GM19351 (cell line): ENCODE data around the gene DNAJB13.

Experiments
- ATAC-seq: cut with Tn5 transposase; IDR thresholded peaks from one replicate; pipeline ENCODE4 v1.9.1; 2021; ENCODE audit warnings: mild to moderate bottlenecking, moderate library complexity; ENCODE audit not compliant: unreplicated experiment

DNAJB13 gene

DNA sequence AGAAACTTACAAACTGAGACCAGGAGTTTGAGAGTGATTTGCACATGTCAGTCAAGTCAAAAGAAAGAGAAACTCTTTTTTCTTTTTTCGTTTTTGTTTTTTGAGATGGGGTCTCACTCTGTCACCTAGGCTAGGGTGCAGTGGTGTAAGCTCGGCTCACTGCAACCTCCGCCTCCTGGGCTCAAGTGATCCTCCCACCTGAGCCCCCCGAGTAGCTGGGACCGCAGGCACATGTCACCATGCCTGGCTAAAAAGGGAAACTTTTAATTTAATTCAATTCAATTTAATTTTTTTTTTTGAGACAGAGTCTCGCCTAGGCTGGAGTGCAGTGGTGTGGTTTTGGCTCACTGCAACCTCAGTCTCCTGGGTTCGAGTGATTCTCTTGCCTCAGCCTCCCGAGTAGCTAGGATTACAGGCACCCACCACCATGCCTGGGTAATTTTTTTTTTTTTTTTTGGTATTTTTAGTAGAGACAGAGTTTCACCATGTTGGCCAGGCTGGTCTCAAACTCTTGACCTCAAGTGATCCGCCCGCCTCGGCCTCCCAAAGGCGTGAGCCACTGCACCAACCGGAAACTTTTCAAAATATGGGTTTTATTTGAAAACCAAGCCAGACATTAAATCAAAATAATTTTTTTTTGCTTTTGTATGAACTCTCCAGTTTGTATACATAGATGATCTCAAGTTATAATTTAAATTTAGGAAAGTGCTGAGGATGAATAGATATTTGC lies 48.2 kb downstream of the DNAJB13 start:
- ATAC-seq, result no peak

DNA sequence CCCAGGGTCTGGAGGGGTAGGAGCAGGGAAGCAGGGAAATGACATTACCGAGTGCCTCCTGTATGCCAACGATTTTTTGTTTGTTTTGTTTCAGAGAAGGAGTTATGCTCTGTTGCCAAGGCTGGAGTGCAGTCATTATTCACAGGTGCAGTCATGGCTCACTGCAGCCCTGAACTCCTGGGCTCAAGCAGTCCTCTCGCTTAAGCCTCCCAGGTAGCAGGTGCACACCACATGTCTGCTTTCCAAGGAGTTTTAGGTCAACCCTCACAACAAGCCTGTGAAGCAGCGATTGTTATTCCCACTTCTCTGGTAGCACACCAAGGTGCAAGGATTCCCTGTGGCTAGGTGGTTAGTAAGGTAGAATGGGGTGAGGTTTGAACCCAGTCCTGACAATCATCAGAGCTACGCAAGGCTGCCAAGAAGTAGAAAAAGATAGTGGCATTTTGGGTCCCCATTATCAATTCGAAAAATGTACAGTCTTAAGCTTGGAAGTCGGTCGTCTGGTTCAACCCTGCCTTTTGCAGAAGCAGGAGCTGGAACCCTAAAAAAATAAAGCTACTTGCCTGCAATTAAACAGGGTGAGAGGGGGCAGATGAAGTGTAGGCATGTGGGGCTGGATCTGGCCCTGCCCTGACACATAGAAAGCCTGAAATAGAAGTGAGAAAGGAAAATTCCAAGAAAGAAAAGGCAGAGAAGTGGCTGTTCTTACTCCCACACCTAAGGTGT lies 48.9 kb downstream of the DNAJB13 start:
- no peak for ATAC-seq

DNA sequence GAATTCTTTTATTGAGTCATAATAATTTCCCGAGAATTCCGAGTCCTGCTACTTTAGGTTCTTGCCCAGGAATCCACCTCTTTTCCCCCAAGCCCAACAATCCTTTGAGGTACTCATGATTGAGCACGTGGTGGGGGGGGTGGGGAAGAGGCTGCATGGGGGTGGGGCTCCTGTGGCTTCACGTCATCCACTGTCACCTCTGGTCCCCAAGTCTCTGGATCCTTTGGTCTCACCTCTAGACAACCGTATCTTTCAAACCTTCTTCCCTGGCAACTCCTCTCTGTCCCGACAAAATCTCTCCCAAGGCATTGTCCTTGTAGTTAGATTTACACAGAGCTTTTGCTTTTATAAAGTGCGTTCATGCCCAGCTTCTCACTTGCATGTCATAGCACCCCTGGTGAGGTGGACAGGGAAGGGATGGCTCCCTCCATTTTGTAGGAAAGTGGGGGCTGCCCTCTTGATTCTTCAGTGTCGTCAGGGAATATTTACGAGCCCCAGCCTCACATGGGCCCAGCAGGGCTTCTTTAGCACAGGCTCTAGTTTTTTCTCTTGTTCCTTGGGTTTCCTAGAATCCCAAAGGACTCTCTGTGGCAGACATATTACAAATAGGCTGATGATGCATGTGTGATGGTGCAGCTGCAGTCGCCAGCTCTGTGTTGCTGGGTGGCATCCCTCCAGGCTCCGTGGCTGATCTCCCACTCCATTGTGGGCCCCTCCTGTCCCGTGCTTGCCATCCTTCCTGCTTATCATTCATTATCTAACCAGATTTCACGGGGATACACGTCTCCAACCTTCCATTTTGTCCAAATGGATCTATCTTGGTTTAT lies 49.7 kb downstream of the DNAJB13 start:
- no peak for ATAC-seq

DNA sequence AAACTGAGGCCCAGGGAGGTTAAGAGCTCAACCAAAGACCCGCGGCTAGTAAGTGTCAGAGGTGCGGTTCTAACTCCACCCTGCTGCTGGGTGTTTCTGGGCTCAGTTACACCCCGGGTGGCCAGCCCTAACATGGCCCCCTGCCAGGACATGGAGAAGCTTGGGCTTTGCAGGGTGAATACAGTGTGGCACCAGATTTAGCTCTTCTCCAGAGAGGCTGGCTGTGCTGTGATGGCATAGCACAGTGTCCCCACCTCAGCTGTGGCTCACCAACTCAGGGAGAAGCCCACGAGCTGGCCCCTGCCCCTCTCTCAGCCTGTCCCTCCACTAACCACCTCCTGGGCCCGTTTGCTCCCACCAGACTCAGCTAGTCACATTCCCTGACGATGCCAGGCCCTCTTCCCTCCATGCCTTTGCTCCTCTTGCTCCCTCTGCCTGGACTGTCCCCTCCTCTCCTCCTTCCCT lies 51.0 kb downstream of the DNAJB13 start:
- ATAC-seq, result no peak

DNA sequence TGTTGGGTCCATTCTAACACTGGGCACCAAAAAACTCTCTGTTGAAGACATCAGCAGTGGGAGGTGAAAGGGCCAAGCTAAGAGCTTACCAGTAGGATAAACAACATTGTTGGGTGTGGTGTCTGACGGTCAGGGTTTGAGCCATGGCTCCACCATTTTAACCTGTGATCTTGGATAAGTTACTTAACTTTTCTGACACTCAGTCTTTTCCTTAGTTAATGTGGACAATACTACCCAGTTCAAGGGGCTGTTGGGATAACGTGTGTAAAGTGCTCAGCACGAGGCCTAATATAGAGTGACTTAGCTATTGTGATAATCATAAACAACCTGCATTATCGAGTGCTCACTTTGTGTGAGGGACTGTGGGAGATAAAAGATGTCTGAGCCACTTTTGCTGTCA lies 52.0 kb downstream of the DNAJB13 start:
- ATAC-seq, result no peak

DNA sequence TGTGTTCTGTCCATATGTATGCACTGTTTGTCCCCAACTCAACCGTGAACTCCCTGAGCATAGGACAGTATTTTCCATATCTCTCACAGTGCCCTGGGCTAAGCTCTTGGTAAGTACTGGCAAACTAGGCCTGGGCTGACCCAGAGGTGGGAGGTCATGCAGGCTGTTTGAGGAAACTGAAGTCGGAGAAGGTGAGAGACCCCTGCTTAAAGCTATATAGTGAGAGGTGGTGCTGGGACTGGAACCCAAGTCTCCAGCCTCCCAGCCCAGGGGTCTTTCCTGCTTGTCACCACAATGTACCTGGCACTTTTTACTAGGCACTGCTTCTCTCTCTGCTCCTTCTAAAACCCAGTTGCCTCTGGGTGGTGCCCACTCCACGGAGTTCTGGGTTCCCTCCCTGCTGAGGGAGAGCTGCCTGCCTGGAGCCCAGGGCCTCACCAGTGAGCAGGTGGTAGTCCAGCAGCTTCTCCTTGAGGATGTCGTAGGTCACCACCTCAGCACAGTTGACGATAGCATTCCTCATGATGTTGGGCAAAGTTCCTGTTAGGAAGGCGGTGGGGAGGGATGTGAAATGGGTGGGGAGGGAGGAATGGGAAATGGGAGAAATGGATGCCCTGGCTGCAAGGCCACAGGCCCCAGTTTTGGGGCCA lies 53.3 kb downstream of the DNAJB13 start:
- no peak for ATAC-seq

DNA sequence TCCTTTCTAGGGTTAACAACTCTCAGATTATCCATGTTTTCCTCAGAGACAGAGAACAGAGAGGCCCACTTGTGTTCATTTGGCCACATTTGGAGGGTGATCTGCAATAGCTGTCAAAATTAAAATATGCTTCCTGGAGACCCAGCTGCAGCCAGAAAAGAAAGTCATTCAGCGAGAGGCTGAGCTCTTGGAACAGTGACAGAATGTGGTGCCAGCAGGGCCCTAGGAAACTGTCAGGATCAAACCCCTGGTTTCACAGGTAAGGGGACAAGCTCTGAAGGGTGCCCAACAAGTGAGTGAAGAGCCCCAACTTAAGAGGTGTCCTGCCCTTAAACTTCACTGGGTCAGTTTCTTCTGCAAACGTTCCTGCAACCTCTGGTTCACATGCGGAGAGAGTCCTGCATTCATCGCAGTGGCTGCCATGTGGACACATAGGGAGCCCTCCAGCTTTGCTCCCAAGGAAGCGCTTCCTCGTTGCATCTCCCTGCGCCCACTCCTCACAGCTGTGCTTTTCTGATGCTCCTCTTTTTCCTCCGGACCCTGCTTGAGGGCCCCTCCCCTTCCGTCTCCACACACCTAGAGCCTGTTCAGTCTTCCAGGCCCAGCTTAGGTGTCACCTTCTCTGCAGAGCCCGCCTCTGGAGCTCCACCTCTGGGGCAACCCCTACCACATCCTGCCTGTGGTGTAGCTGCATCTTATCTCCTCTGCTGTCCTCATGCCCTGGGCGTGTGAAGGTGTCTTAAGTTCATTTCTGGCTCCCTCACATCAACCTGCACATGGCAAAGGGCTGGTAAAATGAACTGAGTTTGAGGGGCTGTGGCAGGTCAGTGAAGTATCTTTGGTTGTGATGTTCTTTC lies 54.2 kb downstream of the DNAJB13 start:
- no peak for ATAC-seq

DNA sequence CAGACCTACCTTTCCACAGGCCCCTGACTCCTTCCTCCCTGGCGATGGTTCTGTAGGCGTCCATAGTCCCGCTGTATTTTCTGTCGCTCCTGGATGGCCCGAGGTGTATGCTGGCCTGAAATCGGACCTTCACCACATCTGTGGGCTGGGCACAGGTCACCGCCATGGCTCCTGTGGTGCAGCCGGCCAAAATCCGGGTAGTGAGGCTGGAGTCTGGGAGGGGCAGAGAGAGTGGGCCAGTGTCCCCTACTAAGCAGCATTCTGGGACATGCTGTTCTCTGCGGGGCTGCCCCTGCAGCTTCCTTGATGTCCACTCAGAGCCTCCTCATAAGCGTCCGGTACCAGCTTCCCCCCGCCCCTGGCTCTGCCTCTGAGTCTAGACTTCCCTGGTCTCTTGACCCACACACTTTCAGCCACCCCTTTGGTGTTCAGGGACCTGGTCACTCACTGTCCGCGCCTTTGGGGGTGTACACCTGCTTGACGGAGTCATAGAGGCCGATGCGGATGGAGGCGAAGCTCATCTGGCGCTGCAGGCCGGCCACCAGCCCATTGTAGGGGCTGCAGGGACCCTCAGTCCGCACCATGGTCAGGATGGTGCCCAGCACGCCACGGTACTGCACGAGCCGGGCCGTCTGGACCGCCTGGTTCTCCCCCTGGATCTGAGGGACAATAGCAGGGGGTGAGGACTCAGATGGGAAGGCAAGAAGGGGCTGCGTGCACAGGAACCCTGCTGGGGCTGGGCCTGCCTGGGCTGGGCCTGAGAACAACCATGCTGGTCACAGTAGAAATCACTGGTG lies 55.1 kb downstream of the DNAJB13 start:
- ATAC-seq, result no peak

DNA sequence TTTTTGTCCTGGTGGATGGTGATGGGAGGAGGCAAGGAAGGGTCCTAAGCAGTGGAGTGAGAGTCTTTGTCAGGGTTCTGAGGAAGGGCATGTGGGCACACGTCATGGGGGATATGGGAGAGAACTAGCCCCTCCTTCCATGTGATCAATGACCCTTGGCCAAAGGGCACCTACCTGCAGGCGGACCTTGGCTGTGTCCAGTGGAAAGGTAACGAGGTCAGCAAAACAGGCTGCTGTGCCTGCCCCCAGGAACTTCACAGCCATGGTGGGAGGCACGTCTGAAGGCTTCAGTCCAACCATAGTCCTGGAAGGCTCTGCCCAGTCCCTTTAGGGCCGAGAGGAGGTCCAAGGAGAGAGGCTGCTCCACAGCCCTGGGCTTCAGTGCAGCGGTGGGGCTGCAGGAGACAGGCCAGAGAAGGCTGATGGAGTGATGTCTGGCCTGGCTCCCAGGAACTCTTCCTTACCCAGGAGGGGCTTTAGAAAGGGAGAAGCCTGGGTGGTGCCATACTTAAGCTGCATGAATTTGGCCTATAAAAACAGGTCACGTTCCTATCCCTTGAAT lies 56.0 kb downstream of the DNAJB13 start:
- no peak for ATAC-seq

DNA sequence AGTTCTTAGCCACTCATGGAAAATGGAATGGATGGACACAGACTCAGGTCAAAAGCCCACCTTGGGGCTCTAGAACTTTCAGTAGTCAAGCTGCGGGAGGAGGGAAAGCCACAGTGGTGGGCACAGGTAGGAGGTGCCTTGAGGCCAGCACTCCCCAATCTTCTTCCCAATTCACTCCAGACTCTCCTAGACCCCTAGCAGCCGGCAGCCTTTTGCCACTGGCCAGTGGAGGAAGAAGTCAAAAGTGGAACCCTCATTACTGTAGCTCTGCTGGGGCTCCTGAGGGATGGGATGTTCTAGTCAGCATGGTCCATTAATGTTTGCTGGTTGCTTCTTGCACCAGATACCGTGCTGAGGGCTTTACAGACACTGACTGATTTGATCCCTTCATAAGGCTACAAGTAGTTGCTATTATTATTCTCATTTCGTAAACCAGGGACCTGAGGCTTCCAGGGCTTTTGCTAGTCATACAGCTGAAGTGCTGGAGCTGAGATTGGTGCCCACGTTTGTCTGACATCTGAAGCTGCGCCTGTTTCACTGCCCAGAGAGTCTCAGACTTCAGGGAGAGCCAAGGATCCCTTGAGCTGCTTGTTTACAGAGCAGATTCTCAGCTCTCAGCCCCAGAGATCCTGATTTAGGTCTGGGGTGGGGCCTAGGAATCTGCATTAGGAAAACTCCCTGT lies 57.0 kb downstream of the DNAJB13 start:
- ATAC-seq, result no peak

DNA sequence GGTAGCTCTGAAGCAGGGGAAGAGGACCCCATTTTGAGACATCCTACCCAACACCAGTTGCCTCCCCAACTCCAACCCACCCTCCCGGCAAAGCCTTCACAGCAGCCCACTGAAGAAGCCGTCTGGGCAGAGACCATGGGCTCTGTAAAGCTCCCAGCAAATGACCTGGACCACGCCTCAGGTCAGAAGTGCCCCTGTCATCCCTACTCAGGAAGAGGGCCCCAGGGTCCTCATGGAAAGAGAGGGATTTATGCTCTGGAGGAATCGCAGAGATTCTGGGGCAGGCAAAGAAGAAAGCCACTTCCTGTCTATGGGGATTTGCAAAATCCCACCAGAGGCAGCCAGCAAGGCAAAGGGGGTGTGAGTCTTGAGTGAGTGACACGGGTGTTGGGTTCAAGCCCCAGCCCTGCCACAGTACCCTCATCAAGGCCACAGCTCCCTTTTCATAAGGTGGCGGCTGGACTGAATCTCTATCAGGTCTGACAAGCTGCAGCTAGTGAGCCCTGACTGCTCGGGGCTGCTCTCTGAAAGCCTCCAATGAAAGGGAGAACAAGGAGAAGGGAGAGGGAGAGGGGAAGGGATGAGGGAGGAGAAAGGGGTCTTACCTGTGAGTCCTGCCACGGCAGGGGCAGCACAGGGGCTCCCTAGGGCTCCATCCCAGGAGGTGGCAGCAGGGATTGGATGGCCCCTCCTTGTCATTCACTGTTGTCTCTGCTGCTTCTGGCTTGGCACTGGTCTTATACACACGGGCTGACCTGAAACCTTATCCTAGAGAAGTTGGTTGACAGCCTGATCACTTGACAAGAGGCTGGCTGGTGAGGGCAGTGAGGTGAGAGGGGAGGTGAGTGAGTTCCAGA lies 57.8 kb downstream of the DNAJB13 start, which contains the start of gene UCP3:
TSS of gene UCP3 (minus strand) at position 713 of the 857 bp plus-strand sequence. CDS start 2,043 bp downstream, outside the sequence.
- ATAC-seq, result no peak

DNA sequence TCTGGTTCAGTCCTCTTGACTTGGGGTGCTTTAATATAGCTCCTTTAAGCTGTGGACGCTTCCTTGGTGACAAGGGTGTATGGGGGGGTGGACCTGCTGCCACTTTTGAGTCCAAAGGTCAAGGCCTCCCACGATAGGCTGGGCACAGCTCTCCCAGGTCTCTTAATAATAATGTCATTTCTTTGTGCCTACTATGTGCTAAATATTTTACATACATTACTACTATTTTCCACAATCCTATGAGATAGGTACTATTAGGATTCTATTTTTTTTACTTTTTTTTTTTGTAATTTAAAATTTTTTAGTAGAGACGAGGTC lies 58.4 kb downstream of the DNAJB13 start:
- ATAC-seq, result no peak

DNA sequence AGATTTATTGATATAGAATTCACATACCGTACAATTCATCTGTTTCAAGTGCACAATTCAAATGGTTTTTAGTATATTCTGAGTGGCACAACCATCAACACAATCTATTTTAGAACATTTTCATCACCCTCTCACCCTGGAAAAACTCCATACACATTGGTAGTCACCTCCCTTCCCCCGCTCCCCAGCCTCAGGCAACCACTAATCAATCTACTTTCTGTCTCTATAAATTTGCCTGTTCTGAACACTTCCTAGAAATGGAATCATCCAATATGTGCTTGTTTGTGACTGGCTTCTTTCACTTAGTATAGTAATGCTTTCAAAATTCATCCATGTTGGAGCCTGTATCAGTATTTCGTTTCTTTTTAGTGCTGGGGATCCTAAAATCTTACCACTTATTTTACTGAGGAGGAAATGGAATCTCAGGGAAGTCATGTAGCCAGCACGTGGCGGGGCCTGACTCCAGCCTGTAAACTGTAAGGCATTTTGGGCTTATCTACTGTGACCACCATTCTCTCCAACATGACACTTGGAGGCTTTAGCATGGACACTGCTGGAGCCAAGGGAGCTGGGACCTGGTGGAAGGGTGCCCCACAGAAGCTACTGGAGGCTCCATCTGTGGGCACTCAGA lies 59.0 kb downstream of the DNAJB13 start:
- ATAC-seq, result no peak

DNA sequence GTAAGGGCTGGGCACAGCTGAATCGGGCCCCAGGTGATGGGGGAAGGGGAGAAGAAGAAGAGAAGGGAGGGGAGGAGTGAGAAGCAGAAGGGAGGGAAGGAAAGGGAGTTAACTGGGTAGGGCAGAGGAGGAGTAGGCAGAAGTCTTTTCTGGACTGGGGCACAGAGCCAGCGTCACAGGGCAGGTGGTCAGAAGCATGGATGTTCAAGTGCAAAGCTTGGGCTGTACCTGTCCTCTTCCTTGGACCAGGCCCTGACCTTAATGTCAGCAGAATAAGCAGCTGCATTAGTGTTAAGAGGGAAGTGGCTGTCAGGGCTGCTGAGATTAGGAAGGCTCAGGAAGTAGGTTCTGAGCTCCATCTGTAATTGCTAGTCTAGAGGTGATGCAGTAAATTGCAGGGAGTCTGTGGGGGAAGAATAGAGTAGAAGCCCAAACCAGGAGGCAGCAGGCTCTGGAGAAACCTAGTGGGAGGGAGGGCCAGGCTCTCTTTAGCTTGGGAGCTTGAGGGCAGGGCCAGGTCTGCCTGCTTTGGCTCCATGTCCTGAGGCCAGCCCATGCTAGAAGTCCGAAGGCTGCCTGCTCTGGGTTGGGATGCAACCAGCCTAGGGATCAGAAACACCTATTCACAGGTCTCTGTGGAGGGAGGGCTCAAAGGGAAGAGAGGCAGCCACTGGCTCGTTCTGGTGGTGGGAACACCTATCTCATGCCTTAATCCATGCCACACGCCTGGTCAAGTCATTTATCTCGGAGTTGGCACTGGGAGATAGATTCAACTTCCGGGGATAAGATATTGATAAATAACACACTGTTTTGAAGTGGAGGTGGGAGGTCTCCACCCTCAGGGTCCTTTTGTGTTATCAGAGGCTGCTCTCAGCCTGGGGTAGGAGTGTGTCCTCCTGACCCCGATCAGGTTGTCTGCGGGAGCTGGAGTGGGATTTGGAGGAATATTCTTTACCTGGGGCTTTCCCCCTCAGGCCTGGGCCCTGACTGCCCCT lies 59.8 kb downstream of the DNAJB13 start:
- no peak for ATAC-seq

DNA sequence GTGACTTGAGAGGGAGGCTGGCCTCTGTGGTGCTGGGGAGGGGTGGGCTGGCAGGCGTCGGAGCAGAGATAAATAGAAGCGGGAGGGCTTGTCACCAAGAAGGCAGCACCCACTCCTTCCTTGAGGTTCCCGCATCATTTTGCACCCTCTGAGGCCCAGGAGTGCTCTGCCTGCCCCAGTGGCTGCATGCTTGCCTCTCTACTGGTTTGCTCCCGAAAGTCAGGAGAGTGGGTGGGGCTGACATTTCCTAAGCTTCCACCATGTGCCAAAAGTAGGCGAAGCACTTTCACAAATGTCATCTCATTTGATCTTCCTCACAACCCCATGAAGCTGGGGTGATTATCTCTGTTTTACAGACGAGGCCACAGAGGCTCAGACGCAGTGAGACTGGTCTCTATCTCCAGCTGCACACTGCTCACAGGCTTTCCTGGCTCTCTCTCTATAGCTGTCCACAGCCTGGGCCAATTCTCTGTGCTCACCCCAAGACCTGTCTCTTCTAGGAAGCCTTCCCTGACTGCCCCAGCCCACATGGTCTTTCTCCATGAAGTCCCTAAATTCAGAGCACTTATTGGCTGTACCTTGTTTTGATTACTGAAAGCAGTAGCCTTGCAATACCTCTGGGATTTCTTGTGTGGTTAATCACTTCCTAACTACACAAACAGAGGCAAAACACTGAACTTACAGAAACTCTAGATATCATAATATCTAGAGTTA lies 60.7 kb downstream of the DNAJB13 start:
- peak; percentile 78 for ATAC-seq
